Subcutaneous adipose tissue (tissue), 4 donors: ENCODE data around the gene MID1. TPM values are rescaled to one million over a fixed set of nuclear protein-coding genes. Genes with fewer than 3 reads are reported as not detected.

Experiments used
- CTCF ChIP-seq: fragments of 450-650 bp; IDR thresholded peaks from one replicate; pipeline ENCODE4 v1.5.1; 2016; ENCODE audit warnings: low read depth, mild to moderate bottlenecking, control low read depth, antibody characterized with exemption, moderate library complexity
- total RNA-seq, 4 donors: library from RNA; depleted of rRNA; stranded (reverse); fragments of >200 nt; gene quantifications; one replicate each; pipeline ENCODE4 v1.1.0, GENCODE V29; 2016

MID1 gene
- total RNA-seq, 4 donors from 2014 or later = 5.9 to 11.1 (median 8.6) TPM

GRCh38 chrX:10564484-10564883 lies 55.9 kb downstream of the MID1 start:
- TF ChIP-seq CTCF = no peak

- TF ChIP-seq CTCF = no peak
These were observed 63.2 kb downstream of the MID1 start for GRCh38 chrX:10557166-10557565.

GRCh38 chrX:10556405-10556804 lies 64.0 kb downstream of the MID1 start:
- no peak for TF ChIP-seq CTCF

GRCh38 chrX:10555846-10556245 lies 64.5 kb downstream of the MID1 start:
- TF ChIP-seq CTCF = no peak

- no peak for TF ChIP-seq CTCF
These were observed 65.6 kb downstream of the MID1 start for GRCh38 chrX:10554612-10555270.

- TF ChIP-seq CTCF = no peak
These were observed 71.1 kb downstream of the MID1 start for GRCh38 chrX:10549280-10549679.

- TF ChIP-seq CTCF = no peak
These were observed 71.7 kb downstream of the MID1 start for GRCh38 chrX:10548688-10549087.
